Suprapubic skin (tissue), 4 donors: ENCODE measurements around the gene MYMK.

ENCODE experiments used
- EP300 ChIP-seq: sonication (generic); formaldehyde crosslinking; IDR thresholded peaks from one replicate; pipeline ENCODE4 v1.6.1; 2017; ENCODE audit warnings: antibody characterized with exemption
- POLR2A ChIP-seq, 2 donors: fragments of 450-650 bp; IDR thresholded peaks; one replicate each; pipeline ENCODE4 v1.6.1; 2017; ENCODE audit warnings: antibody characterized with exemption in 2 of 2, mild to moderate bottlenecking in 2 of 2, moderate library complexity in 2 of 2
- POLR2AphosphoS5 ChIP-seq, 3 donors: sonication (generic); formaldehyde crosslinking; IDR thresholded peaks; one replicate each; pipeline ENCODE4 v1.6.1; 2017; ENCODE audit warnings: antibody characterized with exemption in 3 of 3
- TF ChIP-seq, protein P1 (sequence below), 2 donors: fragments of 200-600 bp in 1 of 2; fragments of 450-650 bp in 1 of 2; sonication (generic) in 1 of 2; IDR thresholded peaks; one replicate each; pipeline ENCODE4 v1.5.1; 2016 to 2019; ENCODE audit warnings: antibody characterized with exemption in 2 of 2, mild to moderate bottlenecking in 1 of 2, moderate library complexity in 1 of 2

DNA sequence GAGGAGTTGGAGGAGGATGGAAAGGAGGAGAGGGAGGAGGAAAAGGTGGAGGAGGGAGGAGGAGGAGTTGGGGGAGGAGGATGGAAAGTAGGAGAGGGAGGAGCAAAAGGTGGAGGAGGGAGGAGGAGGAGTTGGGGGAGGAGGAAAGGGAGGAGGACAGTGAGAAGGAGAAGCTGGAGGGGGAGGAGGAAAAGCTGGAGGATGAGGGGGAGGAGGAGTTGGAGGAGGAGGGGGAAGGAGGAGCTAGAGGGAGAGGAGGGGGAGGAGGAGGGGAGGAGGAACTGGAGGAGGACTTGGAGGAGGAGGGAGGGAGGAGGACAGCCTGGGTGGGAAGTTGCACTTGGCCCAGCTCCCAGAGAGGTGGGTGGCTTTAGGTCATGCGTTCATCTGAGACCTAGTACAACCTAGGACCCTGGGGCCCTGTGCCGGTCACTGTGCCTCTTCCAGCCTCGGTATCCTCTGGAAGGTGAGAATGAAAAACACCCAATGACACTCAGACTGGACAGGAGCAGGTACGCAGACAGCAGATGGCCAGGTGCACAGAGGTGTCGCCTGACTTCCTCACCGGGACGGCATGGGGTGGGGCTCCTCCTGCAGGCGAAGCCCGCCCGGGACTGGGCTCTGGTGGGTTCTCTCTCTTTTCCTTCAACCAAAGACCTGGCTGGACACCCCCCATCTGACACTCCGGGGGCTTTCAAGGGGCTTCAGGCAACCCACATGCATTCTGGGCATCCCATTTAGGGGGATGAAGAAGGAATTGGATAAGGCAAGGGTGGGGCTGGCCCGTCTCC is 33.7 kb downstream of the MYMK start:
- TF ChIP-seq, protein P1, sequence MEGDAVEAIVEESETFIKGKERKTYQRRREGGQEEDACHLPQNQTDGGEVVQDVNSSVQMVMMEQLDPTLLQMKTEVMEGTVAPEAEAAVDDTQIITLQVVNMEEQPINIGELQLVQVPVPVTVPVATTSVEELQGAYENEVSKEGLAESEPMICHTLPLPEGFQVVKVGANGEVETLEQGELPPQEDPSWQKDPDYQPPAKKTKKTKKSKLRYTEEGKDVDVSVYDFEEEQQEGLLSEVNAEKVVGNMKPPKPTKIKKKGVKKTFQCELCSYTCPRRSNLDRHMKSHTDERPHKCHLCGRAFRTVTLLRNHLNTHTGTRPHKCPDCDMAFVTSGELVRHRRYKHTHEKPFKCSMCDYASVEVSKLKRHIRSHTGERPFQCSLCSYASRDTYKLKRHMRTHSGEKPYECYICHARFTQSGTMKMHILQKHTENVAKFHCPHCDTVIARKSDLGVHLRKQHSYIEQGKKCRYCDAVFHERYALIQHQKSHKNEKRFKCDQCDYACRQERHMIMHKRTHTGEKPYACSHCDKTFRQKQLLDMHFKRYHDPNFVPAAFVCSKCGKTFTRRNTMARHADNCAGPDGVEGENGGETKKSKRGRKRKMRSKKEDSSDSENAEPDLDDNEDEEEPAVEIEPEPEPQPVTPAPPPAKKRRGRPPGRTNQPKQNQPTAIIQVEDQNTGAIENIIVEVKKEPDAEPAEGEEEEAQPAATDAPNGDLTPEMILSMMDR (IDR thresholded peaks at IDR 0.05): no peak
- TF ChIP-seq EP300 (no peak), POLR2AphosphoS5 (IDR thresholded peaks at IDR 0.05) (no peak), POLR2A (IDR thresholded peaks at IDR 0.05) (no peak)
